COLO668 (cell line): ENCODE results near the gene JAK3.
A peak's percentile ranks its signal among the peaks of the same experiment; 100 is the strongest.
"Not testable (repeated sequence)": the region's sequence is repeated elsewhere in the genome, so short reads cannot be mapped to it uniquely, and the experiment has no call there.

Experiments
- DNase-seq: peaks from one replicate; lab custom pipeline; 2025; ENCODE audit not compliant: unreplicated experiment; lab: John Stamatoyannopoulos, UW

The JAK3 gene

DNA sequence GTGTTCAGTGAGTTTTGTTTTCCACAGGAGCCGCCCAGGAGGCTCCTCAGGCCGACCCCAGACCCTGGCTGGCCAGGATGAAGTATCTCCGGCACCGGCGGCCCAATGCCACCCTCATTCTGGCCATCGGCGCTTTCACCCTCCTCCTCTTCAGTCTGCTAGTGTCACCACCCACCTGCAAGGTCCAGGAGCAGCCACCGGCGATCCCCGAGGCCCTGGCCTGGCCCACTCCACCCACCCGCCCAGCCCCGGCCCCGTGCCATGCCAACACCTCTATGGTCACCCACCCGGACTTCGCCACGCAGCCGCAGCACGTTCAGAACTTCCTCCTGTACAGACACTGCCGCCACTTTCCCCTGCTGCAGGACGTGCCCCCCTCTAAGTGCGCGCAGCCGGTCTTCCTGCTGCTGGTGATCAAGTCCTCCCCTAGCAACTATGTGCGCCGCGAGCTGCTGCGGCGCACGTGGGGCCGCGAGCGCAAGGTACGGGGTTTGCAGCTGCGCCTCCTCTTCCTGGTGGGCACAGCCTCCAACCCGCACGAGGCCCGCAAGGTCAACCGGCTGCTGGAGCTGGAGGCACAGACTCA lies 40.0 kb downstream of the JAK3 start:
- DNase-seq, result no peak

- DNase-seq, result no peak
Observed at GRCh38 chr19:17806945-17807344, 40.8 kb downstream of the JAK3 start.

DNA sequence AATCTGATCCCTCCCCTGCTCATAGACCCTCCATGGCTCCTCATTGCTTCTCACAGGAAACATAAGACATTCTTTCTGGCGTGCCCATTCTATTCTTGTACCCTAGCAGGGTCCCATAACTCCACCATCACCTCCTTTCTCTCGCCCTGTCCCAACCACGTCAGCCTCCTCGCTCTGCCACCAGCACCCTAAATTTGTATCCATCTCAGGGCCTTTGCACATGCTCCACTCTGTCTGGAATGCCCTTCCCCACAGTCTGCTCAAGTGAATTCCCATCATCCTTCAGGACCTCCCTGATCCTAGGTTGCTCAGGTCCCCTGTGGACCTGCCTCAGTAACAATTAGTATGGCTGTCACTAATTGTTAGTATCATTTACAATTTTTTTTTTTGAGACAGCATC lies 42.4 kb downstream of the JAK3 start:
- no peak for DNase-seq

DNA sequence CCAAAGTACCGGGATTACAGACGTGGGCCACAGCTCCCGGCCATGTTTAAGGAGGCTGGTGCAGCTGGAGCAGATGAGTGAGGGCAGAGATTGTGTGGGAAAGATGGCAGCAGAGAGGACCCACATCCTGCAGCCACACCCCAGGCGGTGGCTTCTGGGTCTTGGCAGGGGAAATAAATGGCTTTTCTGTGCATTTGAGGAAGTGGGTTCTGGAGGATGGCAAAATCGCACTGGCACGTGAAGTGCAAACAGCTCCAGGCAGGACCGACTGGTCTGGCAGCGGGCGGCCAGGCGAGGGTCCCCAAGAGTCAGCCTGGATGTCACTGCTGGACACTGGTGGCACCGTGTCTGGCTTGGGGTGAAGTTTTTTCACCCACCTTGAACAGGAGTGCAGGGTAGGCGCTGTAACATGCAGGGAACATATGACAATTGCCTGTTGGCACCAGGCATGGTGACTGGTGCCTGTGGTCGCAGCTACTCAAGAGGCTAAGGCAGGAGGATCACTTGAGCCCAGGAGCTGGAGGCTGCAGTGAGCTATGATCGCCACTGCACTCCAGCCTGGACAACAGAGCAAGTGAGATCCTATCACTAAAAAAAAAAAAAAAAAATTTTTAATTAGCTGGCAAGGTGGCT lies 44.4 kb downstream of the JAK3 start:
- DNase-seq, result no peak

DNA sequence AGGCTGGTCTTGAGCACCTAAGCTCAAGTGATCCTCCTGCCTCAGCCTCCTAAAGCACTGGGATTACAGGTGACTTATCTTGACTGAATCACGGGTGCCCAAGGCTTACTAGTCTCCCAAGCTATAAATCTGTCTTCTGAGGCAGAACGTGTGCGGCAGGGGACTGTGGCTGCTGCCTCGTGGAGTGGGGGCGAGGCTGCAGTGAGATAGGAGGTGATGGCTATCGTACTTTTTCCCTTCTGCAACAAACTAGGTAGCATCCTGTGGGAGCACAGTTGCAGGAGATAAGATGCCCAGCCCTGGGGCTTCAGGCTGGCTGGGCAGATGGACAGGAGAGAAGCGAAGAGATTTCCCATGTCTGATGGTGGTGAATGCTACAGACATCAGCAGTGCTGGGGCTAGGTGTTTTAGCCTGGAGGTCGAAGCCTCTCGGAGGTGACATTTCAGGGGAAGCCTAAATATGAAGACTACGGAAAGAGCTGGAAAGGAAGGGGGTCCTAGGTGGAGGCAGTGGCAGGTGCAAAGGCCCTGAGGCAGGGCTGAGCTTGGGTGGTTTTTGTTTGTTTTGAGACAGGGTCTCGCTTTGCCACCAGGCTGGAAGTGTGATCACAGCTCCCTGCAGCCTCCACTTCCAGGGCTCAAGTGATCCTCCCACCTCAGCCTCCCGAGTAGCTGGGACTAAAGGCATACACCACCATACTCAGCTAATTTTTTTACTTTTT lies 45.5 kb downstream of the JAK3 start:
- no peak for DNase-seq

GRCh38 chr19:17798599-17798998 lies 49.2 kb downstream of the JAK3 start:
- not testable (repeated sequence) for DNase-seq

DNA sequence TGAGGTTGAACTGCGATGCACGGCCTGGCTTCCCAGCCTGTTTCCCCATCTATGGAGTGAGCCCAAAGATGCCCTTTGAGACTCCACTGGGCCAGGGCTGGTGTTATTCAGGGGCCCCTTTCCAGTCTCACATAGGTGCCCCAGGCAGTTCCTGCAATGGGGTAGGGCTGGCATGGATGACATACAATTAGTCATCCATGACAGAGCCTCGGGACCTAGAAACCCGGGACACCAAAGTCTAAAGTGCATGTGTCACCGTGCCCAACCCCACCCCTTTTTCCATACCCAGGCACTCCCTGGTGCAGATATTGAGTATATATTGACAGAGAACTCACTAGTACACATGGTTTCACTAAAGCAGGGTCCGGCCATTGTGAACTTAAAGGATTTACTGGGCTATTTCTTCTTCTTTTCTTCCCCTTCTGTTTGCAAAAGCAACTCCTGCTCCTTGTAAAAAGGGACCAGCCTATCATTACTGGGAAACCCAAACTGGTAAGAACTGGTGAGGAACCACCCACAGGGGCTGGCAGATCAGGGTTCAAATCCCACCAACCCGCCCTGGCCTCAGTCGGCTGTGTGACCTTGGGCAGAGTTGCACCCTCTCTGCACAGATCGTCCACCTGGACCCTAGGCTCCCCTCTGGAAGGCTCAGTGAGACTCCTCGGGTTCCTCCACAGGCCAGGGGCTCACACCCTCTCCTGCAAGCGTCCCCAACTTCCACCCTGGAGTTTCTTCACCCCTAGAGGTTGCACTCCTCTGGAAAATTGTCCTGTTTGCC lies 50.2 kb downstream of the JAK3 start:
- peak; percentile 82 for DNase-seq

DNA sequence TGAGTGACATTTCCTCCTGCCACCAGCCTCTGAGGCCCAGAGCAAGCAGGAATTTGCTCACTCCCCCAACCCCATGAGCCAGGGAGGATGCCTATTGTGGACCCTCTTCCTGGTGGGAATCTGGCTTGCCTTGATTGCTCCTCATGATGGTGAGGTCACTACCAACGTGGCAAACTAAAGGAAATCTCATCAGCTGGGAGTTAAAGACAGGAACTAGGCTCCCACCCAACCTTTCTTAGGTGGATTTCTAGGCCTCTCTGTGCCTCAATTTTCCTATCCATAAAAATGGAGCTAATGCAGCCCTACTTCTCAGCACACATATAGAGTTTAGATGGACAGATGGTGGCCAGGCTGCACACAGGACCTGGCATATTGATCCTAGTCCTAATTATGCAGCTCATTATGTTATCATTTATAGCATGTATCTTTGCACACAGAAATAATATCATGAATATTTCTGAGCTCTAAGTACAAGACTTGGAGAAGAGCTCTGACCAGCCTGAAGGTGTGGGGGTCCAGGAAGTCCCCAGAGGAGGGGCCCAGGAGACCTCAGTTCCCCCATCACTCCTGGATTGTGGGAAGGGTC lies 50.9 kb downstream of the JAK3 start:
- no peak for DNase-seq

DNA sequence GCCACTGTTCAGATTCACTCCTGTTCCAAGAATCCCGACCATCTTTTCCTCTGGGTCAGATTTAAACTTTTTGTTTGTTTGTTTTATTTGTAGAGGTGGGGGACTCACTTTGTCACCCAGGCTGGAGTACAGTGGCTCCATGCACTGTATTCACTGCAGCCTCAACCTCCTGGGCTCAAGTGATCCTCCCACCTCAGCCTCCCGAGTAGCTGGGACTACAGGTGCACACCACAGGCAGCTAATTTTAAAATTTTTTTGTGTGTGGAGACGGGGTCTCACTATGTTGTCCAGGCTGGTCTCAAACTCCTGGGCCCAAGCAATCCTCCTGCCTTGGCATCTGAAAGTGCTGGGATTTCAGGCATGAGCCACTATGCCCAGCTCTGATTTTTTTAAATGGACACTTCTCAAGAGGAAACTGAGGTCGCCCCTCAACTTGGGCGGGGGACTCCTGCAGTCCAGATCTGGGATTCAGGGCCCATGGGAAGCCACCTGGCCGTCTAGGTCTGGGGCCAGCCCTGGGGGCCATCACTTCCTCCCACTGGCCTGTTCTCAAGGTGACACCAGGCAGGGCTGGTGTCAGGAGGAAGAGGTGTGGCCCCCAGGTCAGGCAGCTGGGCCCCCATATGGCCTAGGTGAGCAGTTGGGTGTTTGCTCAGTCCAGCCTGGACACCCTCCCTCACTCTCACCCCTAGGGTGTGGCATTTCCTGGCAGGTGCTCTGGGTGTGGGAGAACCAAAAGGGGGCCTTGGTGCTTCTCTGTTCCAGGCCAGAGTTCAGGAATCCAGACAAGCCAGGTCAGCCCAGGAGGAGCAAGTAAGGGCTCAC lies 51.6 kb downstream of the JAK3 start:
- peak; percentile 73 for DNase-seq

GRCh38 chr19:17795495-17795856 lies 52.3 kb downstream of the JAK3 start:
- DNase-seq, result no peak

DNA sequence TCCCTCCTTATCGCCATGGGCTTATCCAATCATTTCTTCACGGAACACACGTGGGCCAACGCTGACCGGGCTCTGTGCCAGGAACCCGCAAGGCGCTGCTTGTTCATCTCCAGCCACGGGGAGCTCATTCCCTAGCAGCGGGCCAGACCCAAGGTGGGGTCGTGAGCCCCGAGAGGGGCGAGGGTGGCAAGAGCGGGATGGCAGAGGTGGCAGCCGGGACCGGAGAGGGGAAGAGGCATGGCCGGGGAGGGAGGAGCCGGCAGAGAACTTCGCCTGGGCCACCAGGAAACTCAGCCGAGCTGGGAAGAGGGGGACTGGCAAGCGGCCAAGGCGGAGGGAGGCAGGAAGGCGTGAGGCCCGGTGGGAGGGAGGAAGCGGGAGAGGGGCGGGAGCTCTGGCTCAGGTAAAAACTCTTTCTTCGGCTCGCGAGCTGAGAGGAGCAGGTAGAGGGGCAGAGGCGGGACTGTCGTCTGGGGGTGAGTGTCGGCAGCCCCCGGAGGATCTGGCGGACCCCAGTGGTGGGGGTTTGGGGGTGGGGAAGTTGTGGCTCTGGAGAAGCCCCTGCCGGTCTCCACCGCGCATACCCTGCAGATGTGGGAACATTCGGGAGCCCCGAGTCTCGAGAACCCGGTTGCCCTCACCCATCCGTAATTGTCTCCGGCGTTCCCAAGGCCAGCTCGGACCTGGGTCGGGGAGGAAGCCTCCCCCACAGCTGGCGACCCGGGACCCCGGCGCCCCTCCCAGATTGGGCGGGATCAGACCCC lies 52.9 kb downstream of the JAK3 start, which contains the start of gene B3GNT3:
Gene B3GNT3, plus strand, starts transcription at position 408 of the 764 bp plus-strand sequence. CDS start 12,670 bp downstream, outside the sequence.
- peak; percentile 94 for DNase-seq

DNA sequence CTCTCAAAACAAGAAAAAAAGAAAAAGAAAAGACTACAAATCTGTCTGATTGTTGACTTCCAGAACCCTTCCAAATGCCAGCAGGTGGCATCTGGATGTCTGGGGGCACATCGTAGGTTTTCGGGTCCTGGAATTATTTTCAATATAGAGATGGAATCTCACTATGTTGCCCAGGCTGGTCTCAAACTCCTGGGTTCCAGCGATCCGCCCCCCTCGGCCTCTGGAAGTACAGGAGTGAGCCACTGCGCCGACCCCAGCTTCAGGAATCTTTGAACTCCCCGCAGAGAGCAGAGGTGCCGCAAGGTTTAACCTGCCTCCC lies 53.4 kb downstream of the JAK3 start:
- DNase-seq, result no peak

GRCh38 chr19:17790059-17790780 lies 57.6 kb downstream of the JAK3 start:
- peak; percentile 68 for DNase-seq

DNA sequence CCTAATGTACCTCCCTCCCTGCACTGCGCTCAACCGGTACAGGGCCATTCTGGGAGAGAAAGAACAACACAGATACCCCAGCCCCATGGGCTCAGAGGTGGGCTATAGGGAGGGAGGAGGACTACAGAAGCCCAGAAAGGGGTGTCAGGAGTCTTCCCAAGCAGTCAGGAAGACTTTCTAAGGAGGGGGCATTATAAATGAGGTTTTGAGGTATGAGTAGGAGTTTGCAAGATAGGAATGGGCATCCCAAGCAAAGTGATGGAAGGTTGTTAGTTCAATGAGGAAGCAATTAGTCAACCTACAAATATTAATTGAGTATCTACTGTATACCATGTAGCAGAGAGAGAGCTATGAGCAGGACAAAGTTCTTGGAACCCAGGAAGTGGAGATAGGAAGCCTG lies 59.1 kb downstream of the JAK3 start:
- DNase-seq, result no peak

DNA sequence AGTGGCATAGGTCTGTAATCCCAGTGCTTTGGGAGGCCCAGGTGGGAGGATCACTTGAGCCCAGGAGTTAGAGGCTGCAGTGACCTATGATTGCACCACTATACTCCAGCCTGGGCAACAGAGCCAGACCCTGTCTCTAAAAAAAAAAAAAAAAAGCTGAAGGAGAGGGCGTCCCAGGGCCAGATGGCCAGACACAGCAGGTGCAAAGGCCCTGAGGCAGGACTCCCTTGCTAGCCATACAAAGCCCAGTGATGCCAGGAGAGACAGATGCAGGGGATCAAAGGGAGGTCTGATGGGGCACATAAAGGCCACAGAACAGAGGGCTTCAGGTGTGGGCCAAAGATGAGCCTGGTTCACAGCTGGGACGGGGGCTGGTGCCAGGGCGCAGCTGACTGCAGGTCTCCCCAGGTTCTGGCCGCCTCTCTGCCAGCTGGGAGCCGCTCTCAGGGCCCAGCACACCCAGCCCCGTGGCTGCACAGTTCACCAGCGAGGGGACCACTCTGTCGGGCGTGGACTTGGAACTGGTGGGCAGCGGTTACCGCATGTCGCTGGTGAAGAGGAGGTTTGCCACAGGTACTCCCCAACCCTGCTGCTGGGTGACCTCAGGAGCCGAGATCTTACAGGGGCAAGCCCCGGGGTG lies 60.4 kb downstream of the JAK3 start:
- DNase-seq, result no peak

DNA sequence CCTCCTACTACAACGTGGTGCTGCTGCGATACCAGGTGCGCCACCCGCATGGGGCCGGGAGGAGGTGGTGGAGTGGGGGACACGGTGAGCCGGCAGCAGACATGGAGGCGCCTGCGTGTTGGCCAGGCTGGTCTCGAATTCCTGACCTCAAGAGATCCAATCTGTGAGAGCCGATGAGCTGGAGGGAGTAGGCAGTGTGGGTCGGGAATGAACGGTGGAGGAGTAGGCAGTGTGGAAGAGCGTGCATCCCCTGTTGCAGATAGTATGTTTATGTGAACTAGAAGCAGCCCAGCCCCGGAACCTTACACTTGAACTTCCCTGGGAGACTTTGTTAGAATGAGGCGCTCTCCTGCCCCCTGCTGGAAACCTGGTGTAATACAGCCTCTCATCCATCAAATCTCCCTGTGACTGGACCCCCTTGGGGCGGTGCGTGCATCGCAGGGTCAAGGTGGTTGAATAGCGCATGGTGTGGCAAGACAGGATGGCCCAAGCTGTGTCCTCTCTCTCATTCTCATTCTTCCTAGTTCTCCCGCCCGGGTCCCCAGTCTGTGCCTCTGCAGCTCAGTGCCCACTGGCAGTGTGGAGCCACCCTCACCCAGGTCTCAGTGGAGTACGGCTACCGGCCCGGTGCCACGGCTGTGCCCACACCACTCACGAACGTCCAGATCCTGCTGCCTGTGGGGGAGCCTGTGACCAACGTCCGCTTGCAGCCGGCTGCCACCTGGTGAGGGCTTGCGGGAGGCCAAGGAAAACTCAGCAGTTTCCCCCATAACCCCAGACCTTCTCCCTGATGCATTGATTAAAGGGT lies 63.4 kb downstream of the JAK3 start:
- peak; percentile 64 for DNase-seq

DNA sequence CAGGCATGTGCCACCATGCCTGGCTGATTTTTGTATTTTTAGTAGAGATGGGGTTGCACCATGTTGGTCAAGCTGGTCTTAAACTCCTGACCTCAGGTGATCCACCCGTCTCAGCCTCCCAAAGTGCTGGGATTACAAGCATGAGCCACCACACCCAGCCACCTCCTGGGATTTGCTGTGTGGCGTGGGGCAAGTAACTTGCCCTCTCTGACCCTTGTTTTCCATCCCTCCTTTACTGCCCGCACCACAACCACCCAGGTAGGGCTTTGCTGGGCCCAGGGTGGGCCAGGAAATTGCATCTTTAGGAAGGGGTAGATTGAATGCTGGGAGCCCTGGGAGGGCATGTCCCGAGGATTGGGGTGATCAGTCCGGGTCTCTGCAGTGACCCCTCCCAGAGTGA lies 64.1 kb downstream of the JAK3 start:
- DNase-seq, result not testable (repeated sequence)

DNA sequence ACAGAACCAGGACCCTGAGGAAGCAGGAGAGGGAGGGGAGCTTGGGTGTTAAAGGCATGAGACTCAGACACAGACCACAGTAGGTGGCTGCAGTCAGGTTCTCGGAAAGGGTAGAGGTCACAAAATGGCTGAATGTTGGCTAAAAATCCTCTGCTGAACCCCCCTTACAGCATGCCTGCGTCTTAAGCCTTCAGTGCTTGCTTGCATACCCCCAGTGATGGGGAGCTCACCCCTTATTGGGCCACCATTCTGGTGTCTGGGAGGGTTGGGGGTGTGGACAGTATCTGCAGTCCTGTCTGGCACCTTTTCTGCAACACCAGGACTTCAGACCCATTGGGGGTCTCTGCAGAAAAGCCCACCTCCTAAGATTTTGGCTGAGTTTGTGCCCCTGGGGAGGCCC lies 67.0 kb downstream of the JAK3 start:
- no peak for DNase-seq
